NCI-H1105 (cell line): ENCODE results near the gene CFAP20.
"Not testable (repeated sequence)": the region's sequence is repeated elsewhere in the genome, so short reads cannot be mapped to it uniquely, and the experiment has no call there.

Experiments used
- DNase-seq: peaks from one replicate; lab custom pipeline; 2025; lab: John Stamatoyannopoulos, UW

CFAP20 gene

DNA sequence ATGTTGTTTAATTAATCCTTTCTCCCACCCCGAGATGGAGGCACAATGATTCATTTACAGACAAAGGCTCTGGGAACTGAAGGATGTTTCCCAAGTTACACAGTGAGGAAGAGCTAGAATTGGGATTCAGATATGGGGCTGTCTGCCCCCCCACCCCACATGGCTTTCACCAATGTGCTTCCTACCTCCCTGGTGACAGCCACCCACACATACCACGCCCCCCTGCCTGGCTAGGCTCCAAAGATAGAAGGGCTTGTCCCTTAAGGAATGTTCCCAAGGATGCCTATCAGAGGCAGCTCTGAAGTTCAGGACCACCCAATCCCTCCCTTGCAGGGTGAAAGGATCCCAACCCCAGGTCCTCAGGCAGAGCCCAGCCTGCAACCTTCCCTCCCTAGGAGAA, 32.9 kb downstream of the CFAP20 start:
- DNase-seq: no peak

DNA sequence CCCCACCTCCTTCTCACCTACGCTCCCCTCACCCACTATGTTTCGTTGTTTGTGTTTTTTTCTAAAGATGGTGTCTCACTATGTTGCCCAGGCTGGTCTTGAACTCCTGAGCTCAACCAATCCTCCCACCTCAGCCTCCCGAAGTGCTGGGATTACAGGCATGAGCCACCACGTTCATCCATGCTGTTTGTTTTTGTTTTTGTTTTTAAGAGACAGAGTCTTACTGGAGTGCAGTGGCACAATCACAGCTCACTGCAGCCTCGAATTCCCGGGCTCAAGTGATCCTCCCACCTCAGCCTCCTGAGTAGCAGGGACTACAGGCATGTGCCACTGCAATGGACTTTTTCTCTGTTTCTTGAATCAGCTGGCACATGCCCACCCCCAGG, 33.6 kb downstream of the CFAP20 start:
- DNase-seq: not testable (repeated sequence)

DNA sequence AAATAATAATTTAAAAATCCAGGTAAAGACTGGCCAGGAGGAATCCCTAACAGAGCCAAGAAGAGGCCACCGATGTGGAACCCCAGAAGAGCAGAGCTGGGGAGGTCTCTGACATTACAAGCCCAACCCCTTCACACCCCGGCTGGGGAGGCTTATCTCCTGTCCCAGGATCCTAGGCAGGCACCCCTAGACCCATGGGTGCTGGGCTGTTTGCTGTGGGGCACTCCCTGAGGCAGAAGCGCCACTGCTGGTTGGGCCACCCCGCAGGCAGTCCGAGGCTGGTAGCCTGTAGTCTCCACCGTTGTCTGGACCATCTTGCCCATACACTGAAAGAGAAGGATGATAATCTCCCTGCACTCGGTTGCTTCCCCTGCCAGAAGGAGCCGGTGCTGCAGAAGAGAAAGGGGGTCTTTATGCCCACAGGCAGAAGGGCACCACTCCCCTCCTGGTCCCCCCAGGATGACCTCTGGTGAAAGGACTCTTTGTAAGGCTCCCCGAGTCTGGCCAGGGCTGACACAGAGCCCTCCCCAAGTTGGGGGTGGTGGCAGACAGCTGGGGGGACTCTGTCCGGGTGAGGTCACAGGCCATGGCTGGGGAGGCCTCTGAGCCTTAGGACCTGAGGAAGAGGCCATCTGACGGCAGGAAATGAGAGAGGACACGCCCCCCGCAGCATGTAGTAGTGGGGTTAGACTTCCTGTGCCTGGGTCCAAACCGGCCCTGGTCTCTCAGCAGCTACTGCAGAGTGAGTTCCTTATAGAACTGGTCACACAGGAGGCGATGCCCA, 34.2 kb downstream of the CFAP20 start:
- no peak for DNase-seq

DNA sequence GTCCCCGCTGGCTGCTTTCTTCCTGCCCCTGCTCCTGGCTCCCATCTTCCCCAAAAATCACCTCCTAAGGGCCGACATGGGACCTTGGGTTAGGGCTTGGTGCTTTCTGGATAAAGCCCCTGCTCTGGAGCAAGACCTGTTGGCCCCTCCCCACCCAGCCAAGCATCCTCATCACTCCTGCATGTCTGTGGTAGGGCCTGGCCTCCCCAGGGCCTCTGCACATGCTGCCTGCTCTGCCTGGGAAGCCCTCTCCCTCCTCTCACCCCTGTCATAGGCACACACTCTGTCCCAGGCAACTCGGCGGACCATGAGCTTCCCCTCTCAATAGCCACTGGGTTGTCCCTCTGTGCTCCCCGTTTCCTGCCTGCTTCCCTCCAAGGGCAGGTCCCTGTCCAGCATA, 35.2 kb downstream of the CFAP20 start:
- no peak for DNase-seq

DNA sequence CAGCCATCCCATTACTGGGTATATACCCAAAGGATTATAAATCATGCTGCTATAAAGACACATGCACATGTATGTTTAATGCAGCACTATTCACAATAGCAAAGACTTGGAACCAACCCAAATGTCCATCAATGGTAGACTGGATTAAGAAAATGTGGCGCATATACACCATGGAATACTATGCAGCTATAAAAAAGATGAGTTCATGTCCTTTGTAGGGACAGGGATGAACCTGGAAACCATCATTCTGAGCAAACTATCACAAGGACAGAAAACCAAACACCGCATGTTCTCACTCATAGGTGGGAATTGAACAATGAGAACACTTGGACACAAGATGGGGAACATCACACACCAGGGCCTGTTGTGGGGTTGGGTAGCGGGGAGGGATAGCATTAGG, 38.8 kb downstream of the CFAP20 start:
- not testable (repeated sequence) for DNase-seq

DNA sequence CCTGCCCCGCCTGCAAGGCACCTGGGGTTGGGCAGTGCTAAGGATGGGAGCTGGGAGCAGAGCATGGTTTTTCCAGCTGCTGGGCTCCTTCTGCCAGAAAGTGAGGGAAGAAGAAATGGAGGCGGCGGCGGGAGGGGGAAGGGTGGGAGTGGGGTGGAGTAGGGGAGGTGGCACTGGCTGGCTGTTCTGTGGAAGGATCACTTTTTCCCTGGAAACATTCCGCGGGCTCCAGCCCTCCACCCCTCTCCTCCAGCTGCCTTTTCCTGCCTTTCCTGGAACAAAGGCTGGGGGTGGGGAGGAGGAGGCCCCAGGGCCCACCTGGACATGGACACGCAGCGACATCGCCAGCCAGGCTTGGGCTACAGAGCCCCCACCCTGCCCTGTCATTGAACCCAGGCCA, 41.1 kb downstream of the CFAP20 start:
- DNase-seq: no peak

DNA sequence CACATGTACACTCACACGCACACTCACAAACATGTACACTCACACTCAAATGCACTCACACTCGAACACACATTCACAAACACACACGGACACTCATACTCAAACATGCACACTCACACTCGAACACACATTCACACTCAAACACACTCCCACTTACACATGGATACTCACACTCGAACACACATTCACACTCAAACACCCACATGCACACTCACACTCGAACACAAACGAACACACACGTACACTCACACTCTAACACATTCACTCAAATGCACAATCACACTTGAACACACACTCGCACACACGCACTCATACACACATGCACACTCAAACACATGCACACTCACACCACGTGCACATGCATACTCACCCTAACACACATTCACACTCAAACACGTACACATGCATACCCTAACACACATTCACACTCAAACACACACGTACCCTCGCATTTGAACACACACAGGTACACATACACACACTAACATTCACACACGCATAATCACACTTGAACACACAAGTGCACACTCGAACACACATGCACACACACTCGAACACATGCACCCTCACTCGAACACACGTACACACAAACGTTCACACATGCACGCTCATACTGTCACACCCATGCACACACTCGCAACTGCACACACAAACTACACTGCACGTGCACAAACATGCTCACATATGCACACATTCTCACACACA, 41.8 kb downstream of the CFAP20 start:
- DNase-seq: no peak

DNA sequence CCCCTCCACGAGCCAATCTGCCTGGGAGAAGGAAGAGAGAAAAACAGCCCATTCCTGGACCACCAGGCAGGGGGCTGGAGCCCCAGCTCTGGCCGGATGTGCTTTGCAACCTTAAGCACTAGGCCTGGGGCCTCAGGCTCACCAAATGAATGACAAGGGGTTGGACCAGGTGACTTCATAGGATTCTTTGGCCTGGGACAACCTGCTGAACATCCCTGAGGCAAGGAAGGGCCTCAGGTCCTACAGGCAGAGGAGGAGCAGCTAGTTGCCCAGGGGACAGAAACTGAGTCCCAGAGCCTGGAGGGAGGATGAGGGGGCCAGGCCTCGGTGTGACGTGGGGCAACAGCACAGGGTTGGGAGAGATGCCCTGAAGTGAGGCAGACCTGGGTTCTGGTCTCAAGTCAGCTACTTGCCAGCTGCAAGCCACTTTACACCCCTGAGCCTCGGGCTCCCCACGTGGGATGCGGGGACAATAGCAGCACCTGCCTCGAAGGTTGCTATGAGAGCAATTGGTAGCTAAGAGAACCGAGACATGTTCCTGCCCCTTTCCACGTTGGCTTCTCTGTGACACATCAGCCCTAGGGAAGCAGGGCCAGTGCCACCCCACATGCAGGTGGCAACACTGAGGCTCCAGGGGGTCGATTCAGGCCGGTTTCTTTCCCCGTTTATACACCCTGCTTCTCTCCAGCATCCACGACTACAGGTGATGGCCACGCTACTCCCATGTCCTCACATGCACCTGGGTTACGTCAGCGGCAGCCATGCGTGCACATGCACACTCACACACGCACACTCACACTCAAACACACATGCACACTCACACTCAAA, 42.6 kb downstream of the CFAP20 start:
- DNase-seq: peak; percentile 25

DNA sequence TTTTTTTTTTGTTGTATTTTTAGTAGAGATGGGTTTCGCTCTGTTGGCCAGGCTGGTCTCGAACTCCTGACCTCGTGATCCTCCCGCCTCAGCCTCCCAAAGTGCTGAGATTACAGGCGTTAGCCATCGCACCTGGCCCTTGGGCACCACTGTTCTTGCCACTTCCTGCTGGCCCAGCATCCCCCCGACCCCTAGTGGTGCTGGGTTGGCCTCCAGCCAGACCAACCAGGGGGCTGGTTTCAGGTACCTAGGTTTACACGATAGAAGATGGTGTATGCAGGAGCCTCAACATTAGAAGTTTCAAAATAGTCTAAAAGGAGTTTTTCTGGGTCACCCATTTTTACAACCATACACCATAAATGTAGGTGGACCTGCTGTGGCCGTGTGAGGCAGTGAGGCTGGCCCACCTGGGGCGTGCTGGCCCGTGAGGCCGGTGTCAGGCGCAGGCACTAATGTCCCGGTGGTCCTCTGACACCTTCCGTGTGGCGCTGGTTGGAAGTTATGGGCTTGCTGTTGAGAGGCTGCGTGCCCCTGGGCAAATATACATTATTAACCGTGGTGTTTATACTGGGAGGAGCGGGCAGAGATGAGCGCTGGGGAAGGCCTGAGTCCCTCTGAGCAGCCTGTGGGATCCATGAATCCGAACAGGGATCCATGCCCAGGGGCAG, 43.5 kb downstream of the CFAP20 start:
- DNase-seq: no peak

DNA sequence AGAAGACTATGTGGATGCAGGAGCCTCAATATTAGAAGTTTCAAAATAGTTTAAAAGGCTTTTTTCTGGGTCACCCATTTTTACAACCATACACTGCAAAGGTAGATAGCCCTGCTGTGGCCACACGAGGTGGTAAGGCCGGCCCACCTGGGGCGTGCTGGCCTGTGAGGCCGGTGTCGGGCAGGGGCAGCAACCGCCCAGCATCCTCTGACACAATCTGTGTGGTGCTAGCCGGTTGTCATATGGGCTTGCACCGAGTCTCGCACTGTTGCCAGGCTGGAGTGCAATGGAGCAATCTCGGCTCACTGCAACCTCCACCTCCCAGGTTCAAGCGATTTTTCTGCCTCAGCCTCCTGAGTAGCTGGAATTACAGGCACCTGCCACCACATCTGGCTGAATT, 44.0 kb downstream of the CFAP20 start:
- no peak for DNase-seq

DNA sequence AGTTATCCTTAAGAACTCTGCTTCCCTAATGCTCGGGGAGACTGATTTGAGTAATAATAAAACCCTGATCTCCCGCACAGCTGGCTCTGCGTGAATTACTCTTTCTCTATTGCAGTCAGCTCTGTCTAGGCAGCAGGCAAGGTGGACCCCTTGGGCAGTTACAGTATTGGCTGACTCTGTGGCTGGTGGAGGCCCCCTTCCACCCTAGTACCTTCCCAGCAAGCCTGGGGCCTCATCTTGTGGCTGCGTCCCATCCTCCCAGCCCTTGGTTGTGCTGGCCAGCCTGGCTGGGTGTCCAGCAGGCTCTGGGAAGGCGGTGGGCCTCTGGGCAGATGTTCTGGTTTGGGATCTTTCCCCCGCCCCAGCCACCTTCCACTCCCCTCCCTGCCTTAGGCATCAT, 44.5 kb downstream of the CFAP20 start:
- no peak for DNase-seq

DNA sequence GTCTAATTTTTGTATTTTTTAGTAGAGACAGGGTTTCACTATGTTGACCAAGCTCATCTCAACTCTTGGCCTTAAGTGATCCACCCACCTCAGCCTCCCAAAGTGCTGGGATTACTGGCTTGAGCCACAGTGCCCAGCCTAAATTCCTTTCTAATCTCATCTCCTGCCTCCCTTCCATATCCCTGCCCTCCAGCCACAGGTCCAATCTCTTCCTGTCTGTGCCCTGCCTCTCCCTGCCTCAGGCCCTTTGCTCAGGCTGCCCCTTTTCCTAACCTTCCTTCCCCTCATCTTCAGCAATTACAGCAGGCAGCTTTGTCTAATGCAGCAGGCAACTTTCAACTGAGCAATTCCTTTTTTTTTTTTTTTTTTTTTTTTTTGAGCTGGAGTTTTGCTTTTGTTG, 46.8 kb downstream of the CFAP20 start:
- no peak for DNase-seq

DNA sequence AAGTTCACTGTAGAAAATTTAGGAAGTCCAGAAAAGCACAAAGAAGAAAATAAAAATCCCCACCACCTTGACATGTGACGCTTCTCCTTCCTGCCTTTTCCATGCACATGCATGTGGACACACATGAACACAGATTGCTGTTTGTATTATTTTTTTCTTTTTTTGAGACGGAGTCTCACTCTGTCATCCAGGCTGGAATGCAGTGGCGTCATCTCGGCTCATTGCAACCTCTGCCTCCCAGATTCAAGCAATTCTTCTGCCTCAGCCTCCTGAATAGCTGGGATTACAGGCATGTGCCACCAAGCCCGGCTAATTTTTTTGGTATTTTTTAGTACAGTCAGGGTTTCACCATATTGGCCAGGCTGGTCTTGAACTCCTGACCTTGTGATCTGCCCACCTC, 48.5 kb downstream of the CFAP20 start:
- not testable (repeated sequence) for DNase-seq

DNA sequence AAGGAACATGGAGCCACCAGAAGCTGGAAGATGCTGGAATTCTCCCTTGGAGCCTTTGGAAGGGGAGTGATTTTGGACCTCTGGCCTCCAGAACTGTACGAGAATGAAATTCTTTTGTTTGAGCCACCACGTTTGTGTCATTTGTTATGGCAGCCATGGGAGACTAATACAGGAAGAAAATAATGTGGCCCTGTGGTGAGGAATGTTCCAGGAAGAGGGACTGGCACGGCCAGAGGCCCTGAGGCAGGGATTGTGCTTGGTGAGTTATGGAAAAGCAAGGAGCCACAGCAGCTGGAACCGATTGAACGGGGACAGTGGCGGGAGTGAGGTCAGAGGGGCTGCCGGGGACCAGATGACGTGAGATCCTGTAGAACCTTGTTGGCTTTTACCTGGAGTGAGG, 51.4 kb downstream of the CFAP20 start:
- no peak for DNase-seq

DNA sequence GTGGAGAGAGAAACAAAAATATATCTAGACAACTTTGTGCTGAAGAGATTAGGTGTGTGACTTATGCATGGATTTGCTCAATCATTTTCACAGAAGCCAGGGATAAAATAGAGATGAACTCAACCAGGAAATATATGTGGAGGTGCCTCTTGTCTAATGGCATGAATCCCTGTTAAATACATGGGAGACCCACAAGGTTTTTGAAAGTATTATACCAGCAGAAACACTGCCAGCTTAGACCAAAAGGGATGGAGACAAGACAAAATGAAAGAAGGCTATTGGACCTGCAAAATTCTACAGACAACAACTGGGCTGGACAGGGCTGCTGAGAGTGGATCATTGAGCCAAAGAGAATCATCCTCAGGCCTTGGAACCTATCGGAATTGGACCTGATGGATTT, 52.7 kb downstream of the CFAP20 start:
- DNase-seq: no peak

DNA sequence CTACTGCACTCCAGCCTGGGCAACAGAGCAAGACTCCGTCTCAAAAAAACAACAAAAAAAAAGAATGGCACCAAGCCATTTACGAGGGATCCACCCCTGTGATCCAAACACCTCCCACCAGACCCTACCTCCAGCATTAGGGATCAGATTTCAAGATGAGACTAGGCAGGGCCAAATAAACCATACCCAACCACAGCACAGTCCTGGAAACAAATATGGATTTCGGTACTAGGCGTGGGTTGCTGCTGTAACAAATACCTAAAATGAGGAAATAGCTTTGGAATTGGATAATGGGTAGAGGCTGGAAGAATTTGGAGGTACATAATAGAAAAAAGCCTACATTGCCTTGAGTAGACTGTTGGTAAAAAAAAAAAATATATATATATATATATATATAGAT, 54.5 kb downstream of the CFAP20 start:
- no peak for DNase-seq

DNA sequence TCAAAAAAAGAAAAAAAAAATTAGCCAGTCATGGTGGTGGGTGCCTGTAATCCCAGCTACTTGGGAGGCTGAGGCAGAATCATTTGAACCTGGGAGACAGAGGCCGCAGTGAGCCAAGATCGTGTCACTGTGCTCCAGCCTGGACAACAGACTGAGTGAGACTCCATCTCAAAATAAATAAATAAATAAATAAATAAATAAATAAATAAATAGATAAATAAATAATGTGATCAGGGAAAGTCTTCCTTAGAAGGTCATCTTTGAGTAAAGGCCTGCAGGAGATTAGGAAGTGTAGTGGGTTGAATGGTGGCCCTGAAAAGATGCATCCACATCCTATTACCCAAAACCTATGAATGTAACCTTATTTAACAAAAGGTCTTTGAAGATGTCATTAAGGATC, 56.1 kb downstream of the CFAP20 start:
- DNase-seq: not testable (repeated sequence)

DNA sequence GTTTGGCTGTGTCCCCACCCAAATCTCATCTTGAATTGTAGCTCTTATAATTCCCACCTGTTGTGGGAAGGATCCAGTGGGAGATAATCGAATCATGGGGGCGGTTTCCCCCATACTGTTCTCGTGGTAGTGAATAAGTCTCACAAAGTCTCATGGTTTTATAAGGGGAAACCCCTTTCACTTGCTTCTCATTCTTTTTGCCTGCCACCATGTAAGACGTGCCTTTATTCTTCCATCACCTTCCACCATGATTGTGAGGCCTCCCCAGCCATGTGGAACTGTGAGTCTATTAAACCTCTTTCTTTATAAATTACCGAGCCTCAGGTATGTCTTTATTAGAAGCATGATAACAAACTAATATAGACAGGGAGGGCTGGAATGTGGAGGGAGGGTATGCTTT, 57.0 kb downstream of the CFAP20 start:
- not testable (repeated sequence) for DNase-seq

DNA sequence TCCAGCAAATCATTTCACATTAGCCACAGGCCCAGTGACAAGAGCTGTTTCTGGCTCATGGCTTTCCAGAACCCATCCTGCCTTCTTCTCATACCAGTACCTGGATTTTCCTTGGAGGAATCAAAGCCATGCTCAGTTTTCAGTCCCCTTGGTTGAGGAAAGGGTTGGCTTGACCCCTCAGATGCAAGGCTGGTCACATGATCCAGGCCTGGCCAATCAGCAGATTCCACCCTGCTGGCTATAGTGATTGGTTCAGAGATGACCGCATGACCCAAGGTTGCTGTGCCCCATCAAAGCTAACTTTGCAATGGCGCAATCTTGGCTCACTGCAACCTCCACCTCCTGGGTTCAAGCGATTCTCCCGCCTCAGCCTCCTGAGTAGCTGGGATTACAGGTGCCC, 58.6 kb downstream of the CFAP20 start:
- no peak for DNase-seq
